ENCODE results near the gene ZKSCAN1.

Gene ZKSCAN1

GRCh38 chr7:100040575-100040974 lies 25.2 kb downstream of the ZKSCAN1 start:
- no peak for DNase-seq (ENCODE audit: low read depth)

- no peak for DNase-seq (ENCODE audit: low read depth)
Measured at GRCh38 chr7:100044718-100045117, 29.3 kb downstream of the ZKSCAN1 start.

- DNase-seq (ENCODE audit: low read depth): no peak
Measured at GRCh38 chr7:100048680-100049079, 33.3 kb downstream of the ZKSCAN1 start.

- peak; percentile 76 for DNase-seq (ENCODE audit: low read depth)
Measured at GRCh38 chr7:100049441-100050291, 34.3 kb downstream of the ZKSCAN1 start, which contains the start of gene ZSCAN21. ZSCAN21 (plus strand) TSS chr7:100049774; CDS start chr7:100057007, 7,233 bp downstream.

- no peak for DNase-seq (ENCODE audit: low read depth)
Measured at GRCh38 chr7:100051611-100052010, 36.2 kb downstream of the ZKSCAN1 start.

GRCh38 chr7:100053215-100053614 lies 37.8 kb downstream of the ZKSCAN1 start:
- no peak for DNase-seq (ENCODE audit: low read depth)

GRCh38 chr7:100057006-100057405 lies 41.6 kb downstream of the ZKSCAN1 start:
- DNase-seq (ENCODE audit: low read depth): no peak

GRCh38 chr7:100059251-100059739 lies 43.9 kb downstream of the ZKSCAN1 start:
- no peak for DNase-seq (ENCODE audit: low read depth)

- no peak for DNase-seq (ENCODE audit: low read depth)
Measured at GRCh38 chr7:100061518-100062193, 46.3 kb downstream of the ZKSCAN1 start.

GRCh38 chr7:100063376-100063775 lies 48.0 kb downstream of the ZKSCAN1 start:
- DNase-seq (ENCODE audit: low read depth): no peak

GRCh38 chr7:100064162-100064561 lies 48.8 kb downstream of the ZKSCAN1 start:
- DNase-seq (ENCODE audit: low read depth): no peak

GRCh38 chr7:100065452-100066186 lies 50.2 kb downstream of the ZKSCAN1 start:
- no peak for DNase-seq (ENCODE audit: low read depth)

GRCh38 chr7:100066953-100067352 lies 51.6 kb downstream of the ZKSCAN1 start:
- DNase-seq (ENCODE audit: low read depth): no peak

- DNase-seq (ENCODE audit: low read depth): no peak
Measured at GRCh38 chr7:100069991-100070390, 54.6 kb downstream of the ZKSCAN1 start.

GRCh38 chr7:100071018-100071723 lies 55.8 kb downstream of the ZKSCAN1 start:
- no peak for DNase-seq (ENCODE audit: low read depth)

GRCh38 chr7:100072462-100072861 lies 57.1 kb downstream of the ZKSCAN1 start:
- DNase-seq (ENCODE audit: low read depth): no peak

- no peak for DNase-seq (ENCODE audit: low read depth)
Measured at GRCh38 chr7:100074841-100075240, 59.4 kb downstream of the ZKSCAN1 start.

GRCh38 chr7:100075418-100075817 lies 60.0 kb downstream of the ZKSCAN1 start:
- no peak for DNase-seq (ENCODE audit: low read depth)

GRCh38 chr7:100077205-100077604 lies 61.8 kb downstream of the ZKSCAN1 start:
- DNase-seq (ENCODE audit: low read depth): no peak

GRCh38 chr7:100079024-100079560 lies 63.7 kb downstream of the ZKSCAN1 start:
- no peak for DNase-seq (ENCODE audit: low read depth)

- DNase-seq (ENCODE audit: low read depth): no peak
Measured at GRCh38 chr7:100080907-100081534, 65.6 kb downstream of the ZKSCAN1 start.

All from stimulated activated CD8-positive, alpha-beta memory T cell treated with anti-CD3 and anti-CD28 coated beads, Interleukin-7, amount 100 ng/mL, for 24 hours (primary cell).